NCI-H146 treated with DMSO at 0.1 percent for 48 hours (cell line): Measurements from ENCODE around the gene TTLL6.
"Not testable (repeated sequence)": the region's sequence is repeated elsewhere in the genome, so short reads cannot be mapped to it uniquely, and the experiment has no call there.

ENCODE experiments used
- DNase-seq: peaks from one replicate; lab custom pipeline; 2025; ENCODE audit not compliant: unreplicated experiment; lab: John Stamatoyannopoulos, UW

Gene TTLL6

GRCh38 chr17:48816438-48816773 is 623 bp downstream of the TTLL6 start:
- no peak for DNase-seq

GRCh38 chr17:48815311-48815710 is 1.7 kb downstream of the TTLL6 start:
- DNase-seq = no peak

DNA sequence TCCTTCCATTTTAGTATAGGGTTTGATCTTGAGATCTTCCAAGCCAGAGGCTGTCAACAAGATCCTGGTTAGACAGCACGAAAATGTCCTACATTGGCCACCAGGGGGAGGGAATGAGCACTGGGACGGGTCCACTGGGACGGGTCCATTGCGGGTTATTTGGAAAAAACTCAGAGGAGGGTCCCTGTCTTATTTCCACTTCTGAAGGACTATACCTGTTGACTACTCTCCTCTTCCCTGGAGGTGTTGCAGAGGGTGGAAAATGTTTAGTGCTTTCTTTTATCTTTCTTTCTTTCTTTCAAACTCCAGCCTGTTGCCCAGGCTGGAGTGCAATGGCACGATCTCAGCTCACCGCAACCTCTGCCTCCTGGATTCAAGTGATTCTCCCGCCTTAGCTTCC is 2.5 kb downstream of the TTLL6 start:
- DNase-seq = no peak

- DNase-seq = no peak
These were observed 5.0 kb downstream of the TTLL6 start for GRCh38 chr17:48812001-48812400.

DNA sequence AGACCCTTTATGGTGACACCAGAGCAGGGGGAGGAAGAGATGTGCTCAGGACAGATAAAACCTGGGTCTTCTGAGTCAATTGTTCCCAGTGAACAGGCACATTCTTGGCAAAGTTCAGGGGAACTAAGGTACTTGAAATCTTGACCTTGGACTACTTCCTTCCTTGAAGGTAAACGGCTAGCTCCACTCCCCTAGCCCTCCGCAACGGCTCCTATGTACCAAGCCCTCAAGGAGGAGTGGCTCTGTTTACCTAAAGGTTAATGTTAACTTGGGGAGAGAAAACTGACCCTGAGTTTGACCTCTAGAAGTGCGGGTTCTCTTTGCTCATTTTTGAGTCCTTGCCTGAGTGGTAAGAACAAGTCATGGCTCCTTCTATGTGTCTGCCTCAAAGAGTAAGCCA is 7.8 kb downstream of the TTLL6 start:
- DNase-seq = no peak

DNA sequence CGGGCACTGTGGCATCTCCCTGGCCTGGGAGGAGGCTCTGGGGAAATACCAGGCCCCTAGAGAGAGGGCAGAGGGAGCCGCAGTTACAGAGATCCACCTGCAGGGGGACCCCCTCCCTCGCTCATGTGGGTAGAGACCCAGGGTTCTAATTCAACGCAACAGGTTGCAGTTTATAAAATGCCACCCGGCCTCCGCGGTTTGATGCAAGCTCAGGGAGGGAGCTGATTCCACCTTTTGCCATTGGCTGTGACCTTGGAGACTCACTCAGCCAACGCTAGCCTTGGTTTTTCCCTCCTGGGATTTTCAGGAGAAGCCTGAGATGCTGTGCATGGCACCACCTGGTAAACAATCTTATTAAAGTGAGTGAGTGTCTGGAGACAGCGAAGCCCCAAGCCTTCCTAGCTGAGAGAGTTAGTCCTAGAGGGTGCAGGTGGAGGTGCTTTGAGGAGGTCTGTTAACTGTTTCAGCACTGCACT is 12.1 kb downstream of the TTLL6 start:
- peak; percentile 9 for DNase-seq

GRCh38 chr17:48800626-48801217 is 16.3 kb downstream of the TTLL6 start:
- DNase-seq = no peak

- no peak for DNase-seq
These were observed 17.8 kb downstream of the TTLL6 start for GRCh38 chr17:48799069-48799723.

DNA sequence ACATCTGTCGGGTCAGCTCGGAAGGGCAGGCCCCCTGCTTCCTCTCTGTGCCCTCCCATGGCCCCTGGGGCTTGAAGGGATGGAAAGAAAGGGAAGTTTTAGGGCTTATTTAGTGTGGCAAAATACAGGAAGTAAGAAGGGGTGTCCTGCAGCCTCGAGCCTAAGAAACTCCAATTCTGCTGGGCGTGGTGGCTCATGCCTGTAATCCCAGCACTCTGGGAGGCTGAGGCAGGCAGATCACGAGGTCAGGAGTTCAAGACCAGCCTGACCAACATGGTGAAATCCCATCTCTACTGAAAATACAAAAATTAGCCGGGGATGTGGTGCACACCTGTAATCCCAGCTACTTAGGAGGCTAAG is 20.9 kb downstream of the TTLL6 start:
- DNase-seq = not testable (repeated sequence)

DNA sequence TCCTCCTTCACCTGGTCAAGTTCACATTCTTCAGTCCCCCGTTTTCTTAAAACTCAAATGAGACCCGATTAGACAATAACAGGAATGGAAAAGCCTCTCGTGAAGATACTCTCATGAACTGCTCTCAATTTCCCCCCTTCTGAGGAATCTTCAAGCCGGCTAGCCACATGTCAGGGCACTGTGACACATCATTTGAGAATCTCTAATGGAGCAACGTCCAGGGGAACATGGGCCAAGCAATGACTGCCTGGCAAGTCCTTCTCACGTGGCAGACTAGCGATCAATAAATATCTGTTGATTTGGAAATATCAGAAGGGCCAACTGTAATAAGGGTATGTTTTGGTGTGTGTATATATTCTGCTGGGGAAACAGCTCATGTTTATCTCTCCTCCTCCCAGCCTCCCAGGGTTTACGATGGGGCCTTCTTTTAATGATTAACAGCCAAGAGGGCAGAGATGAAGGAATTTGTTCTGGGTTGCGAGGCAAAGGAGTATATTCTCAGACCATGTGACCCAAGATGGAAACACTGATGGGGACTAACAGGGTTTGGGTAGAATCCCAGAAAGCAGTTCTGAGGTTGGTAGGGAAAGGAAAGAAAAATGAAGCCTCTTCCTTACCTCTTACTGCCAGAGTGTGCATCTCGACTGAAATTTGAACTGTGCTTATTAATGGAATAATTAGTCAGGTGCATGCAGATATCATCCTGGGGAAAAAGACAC is 21.4 kb downstream of the TTLL6 start:
- no peak for DNase-seq

GRCh38 chr17:48792033-48792798 is 24.8 kb downstream of the TTLL6 start:
- no peak for DNase-seq

DNA sequence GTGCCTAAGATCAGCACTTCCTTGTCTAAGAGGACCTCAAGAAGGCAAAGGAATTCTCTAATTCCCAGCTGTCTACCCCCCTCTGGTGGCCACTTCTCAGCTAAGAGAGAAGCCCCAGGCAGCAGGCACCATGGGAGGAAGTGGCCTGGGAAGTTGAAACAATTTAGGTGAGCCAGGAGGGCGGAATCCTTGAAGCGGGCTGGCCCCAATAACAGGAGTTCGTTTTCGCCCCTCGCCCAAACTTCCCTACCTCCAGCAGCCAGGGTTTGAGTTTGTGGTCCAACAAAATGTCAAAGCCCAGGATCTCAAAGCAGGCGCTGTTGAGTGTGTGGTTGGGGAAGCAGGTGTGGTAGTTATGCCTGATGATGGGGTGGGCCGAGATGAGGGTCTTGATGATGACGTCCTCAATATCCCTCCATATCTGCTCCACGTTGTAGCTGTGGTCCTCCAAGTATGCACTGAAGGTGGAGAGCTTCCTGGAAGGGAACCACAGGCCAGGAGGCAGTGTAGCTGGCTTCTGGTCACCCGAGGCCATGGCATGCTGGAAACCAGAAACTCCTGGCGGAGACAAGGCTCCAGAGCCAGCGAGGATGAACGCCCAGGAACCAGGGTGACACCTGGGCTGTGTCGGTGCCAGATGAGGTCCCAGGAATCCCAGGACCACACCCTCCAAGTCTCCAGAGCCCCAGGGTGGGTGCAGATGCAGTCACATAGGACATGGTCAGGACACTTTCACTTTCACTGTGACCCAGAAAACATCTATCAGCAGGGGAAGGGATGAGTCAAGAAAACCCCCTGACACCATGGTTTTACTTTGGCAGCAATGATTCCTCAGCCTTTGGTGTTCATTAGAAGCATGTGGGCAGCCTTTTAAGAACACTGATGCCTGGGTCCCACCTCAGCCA is 25.6 kb downstream of the TTLL6 start:
- DNase-seq = no peak

GRCh38 chr17:48790607-48791127 is 26.4 kb downstream of the TTLL6 start:
- DNase-seq = no peak

DNA sequence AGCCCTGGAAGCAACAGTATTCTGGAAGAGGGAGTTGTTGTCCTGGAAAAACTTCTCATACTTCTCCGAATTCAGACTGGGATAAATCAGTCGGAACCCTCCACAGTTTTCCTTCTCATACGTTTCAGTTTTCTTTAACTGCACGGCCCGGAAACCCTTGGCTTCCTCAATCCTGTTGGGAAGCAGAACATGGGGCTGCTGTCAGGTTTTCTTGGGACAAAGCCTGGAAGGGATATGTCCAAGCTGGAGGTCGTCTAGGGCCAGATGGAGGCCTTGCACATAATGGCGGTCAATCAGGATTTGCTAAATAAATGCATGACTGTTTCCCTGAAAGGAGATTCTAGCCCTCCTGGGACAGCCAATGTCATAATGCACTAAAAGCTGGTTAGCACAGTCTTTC is 29.2 kb downstream of the TTLL6 start:
- no peak for DNase-seq

DNA sequence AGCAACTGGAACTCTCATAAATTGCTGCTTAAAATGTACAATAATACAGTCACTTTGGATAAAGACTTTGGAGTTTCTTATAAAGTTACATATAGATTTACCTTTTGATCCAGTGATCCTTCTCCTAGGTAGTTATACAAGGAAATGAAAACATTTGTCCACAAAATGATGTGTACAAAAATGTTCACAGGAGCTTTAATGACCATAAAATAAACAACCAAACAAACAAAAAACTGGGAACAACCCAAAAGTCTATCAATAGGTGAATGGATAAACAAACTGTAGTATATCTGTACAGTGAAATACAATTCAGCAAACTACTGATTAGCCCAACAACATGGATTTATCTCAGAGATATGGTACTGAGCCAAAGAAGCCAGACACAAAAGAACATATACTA is 37.6 kb downstream of the TTLL6 start:
- DNase-seq = no peak

- DNase-seq = no peak
These were observed 40.4 kb downstream of the TTLL6 start for GRCh38 chr17:48776602-48777001.

- DNase-seq = no peak
These were observed 43.8 kb downstream of the TTLL6 start for GRCh38 chr17:48773245-48773644.

GRCh38 chr17:48770954-48771353 is 46.1 kb downstream of the TTLL6 start:
- DNase-seq = no peak

GRCh38 chr17:48769009-48769675 is 47.9 kb downstream of the TTLL6 start:
- DNase-seq = no peak

DNA sequence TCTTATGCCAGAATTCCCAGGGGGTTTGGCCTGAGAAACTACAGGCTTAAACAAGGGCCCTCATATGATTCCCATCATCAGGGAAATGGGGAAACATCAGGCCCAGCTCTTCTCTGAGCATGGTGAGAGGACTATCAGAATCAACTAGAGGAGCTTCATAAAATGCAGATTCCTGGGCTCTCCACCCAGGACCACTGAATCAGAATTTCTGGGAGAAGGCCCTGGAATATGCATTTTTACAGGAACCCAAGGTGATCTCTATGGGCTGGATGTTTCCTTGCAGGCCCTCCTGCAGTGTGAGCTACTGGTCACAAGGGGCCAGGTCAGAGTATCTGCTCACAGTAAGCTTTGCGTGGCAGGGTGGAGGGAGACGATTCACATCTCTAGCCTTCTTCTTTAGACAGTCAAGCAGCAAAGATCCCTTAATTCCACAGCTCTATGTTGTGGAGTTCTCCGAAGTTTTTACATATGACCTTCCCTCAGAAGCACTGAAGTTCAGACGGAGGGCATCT is 49.7 kb downstream of the TTLL6 start:
- DNase-seq = no peak
